ENCODE measurements around the gene POMGNT2.

POMGNT2 gene

GRCh38 chr3:43043071-43043766, 62.7 kb downstream of the POMGNT2 start:
- no peak for DNase-seq

- no peak for DNase-seq
These were observed 64.4 kb downstream of the POMGNT2 start for GRCh38 chr3:43041517-43041916.

GRCh38 chr3:43038010-43038409, 67.9 kb downstream of the POMGNT2 start:
- DNase-seq, result no peak

GRCh38 chr3:43036621-43037423, 69.1 kb downstream of the POMGNT2 start:
- no peak for DNase-seq

- no peak for DNase-seq
These were observed 70.0 kb downstream of the POMGNT2 start for GRCh38 chr3:43035801-43036365.

- DNase-seq, result no peak
These were observed 71.0 kb downstream of the POMGNT2 start for GRCh38 chr3:43034911-43035310.

GRCh38 chr3:43034200-43034599, 71.7 kb downstream of the POMGNT2 start:
- DNase-seq, result no peak

- no peak for DNase-seq
These were observed 72.9 kb downstream of the POMGNT2 start for GRCh38 chr3:43032646-43033628.

GRCh38 chr3:43031889-43032545, 73.9 kb downstream of the POMGNT2 start:
- no peak for DNase-seq

- DNase-seq, result no peak
These were observed 74.4 kb downstream of the POMGNT2 start for GRCh38 chr3:43031485-43031884.

- no peak for DNase-seq
These were observed 75.5 kb downstream of the POMGNT2 start for GRCh38 chr3:43030162-43030935.

All from NCI-H146 (cell line).